ELF-1 (cell line): Measurements from ENCODE around the gene HLA-DRB1.
A peak's percentile ranks its signal among the peaks of the same experiment; 100 is the strongest.
"Not testable (repeated sequence)": the region's sequence is repeated elsewhere in the genome, so short reads cannot be mapped to it uniquely, and the experiment has no call there.

Source experiments
- DNase-seq: peaks from one replicate; pipeline ENCODE4 v3.0.0-alpha.2; 2016; ENCODE audit warnings: low read depth, low spot score

HLA-DRB1 gene

GRCh38 chr6:32609731-32610640, 20.3 kb upstream of the HLA-DRB1 start:
- peak; percentile 87 for DNase-seq

- no peak for DNase-seq
These were observed 19.7 kb upstream of the HLA-DRB1 start for GRCh38 chr6:32609391-32609730.

GRCh38 chr6:32608362-32608761, 18.7 kb upstream of the HLA-DRB1 start:
- no peak for DNase-seq

GRCh38 chr6:32607988-32608298, 18.3 kb upstream of the HLA-DRB1 start:
- DNase-seq: no peak

- no peak for DNase-seq
These were observed 17.8 kb upstream of the HLA-DRB1 start for GRCh38 chr6:32607263-32607987.

- no peak for DNase-seq
These were observed 14.8 kb upstream of the HLA-DRB1 start for GRCh38 chr6:32604434-32604877.

- DNase-seq: no peak
These were observed 14.2 kb upstream of the HLA-DRB1 start for GRCh38 chr6:32603888-32604287.

- no peak for DNase-seq
These were observed 13.6 kb upstream of the HLA-DRB1 start for GRCh38 chr6:32603222-32603621.

GRCh38 chr6:32602383-32602782, 12.7 kb upstream of the HLA-DRB1 start:
- DNase-seq: no peak

GRCh38 chr6:32597024-32597423, 7.4 kb upstream of the HLA-DRB1 start:
- DNase-seq: no peak

GRCh38 chr6:32590713-32591112, 1.1 kb upstream of the HLA-DRB1 start:
- not testable (repeated sequence) for DNase-seq

- no peak for DNase-seq
These were observed 1.5 kb downstream of the HLA-DRB1 start for GRCh38 chr6:32588156-32588555.

- no peak for DNase-seq
These were observed 6.1 kb downstream of the HLA-DRB1 start for GRCh38 chr6:32583527-32583898.

- DNase-seq: no peak
These were observed 8.1 kb downstream of the HLA-DRB1 start for GRCh38 chr6:32581315-32582095.

- DNase-seq: no peak
These were observed 9.1 kb downstream of the HLA-DRB1 start for GRCh38 chr6:32580593-32580992.

- no peak for DNase-seq
These were observed 10.7 kb downstream of the HLA-DRB1 start for GRCh38 chr6:32578962-32579361.

GRCh38 chr6:32577493-32577892, 12.2 kb downstream of the HLA-DRB1 start:
- not testable (repeated sequence) for DNase-seq

GRCh38 chr6:32576250-32576649, 13.4 kb downstream of the HLA-DRB1 start:
- no peak for DNase-seq

- no peak for DNase-seq
These were observed 19.2 kb downstream of the HLA-DRB1 start for GRCh38 chr6:32570363-32570905.

GRCh38 chr6:32568561-32568960, 21.1 kb downstream of the HLA-DRB1 start:
- no peak for DNase-seq

GRCh38 chr6:32566957-32567356, 22.7 kb downstream of the HLA-DRB1 start:
- DNase-seq: no peak

- no peak for DNase-seq
These were observed 24.1 kb downstream of the HLA-DRB1 start for GRCh38 chr6:32565511-32565910.
